HL-60 (cell line): ENCODE measurements around the gene RAB26.
"Not testable (repeated sequence)": the region's sequence is repeated elsewhere in the genome, so short reads cannot be mapped to it uniquely, and the experiment has no call there.

Experiments used
- DNase-seq, 2 experiments: peaks; one replicate each; pipeline ENCODE4 v3.0.0-alpha.2; 2010 to 2020; ENCODE audit warnings: low read depth in 1 of 2, low spot score in 1 of 2
- H3K27ac ChIP-seq: fragments of 250-450 bp; sonication (Bioruptor Pico); replicated peaks from 2 replicates; pipeline ENCODE4 v1.5.1; 2020; ENCODE audit warnings: mild to moderate bottlenecking, moderate library complexity
- H3K27me3 ChIP-seq: fragments of 250-450 bp; sonication (Bioruptor Pico); 2 replicates; pipeline ENCODE4 v1.5.1; 2021; ENCODE audit warnings: mild to moderate bottlenecking, moderate library complexity; ENCODE audit not compliant: insufficient read depth, poor library complexity, severe bottlenecking
- H3K4me3 ChIP-seq: replicated peaks from 2 replicates; pipeline ENCODE4 v1.5.1; 2011; ENCODE audit warnings: mild to moderate bottlenecking, control low read depth, low read length; ENCODE audit not compliant: insufficient read depth
- CTCF ChIP-seq: IDR thresholded peaks from one replicate; pipeline ENCODE4 v1.5.1; 2011; ENCODE audit warnings: low read length, control low read depth, inconsistent platforms; ENCODE audit not compliant: insufficient read depth
- POLR2AphosphoS5 ChIP-seq: IDR thresholded peaks from 2 replicates; pipeline ENCODE4 v1.6.1; 2012; ENCODE audit warnings: low read depth
- SPI1 ChIP-seq: IDR thresholded peaks from 2 replicates; pipeline ENCODE4 v1.6.1; 2012; ENCODE audit warnings: low read depth, mild to moderate bottlenecking, borderline replicate concordance

RAB26 gene

GRCh38 chr16:2126161-2126743, 22.2 kb upstream of the RAB26 start:
- H3K27me3 ChIP-seq, DNase-seq, H3K4me3 ChIP-seq, H3K27ac ChIP-seq: not testable (repeated sequence)

GRCh38 chr16:2126928-2127556, 21.4 kb upstream of the RAB26 start:
- not testable (repeated sequence) for H3K4me3 ChIP-seq, H3K27me3 ChIP-seq, DNase-seq, H3K27ac ChIP-seq

- not testable (repeated sequence) for DNase-seq, H3K27me3 ChIP-seq, H3K4me3 ChIP-seq, H3K27ac ChIP-seq
Measured at GRCh38 chr16:2127630-2128280, 20.7 kb upstream of the RAB26 start.

- not testable (repeated sequence) for DNase-seq, H3K4me3 ChIP-seq, H3K27ac ChIP-seq, H3K27me3 ChIP-seq
Measured at GRCh38 chr16:2129251-2129650, 19.2 kb upstream of the RAB26 start.

GRCh38 chr16:2129890-2130447, 18.5 kb upstream of the RAB26 start:
- H3K27me3 ChIP-seq, H3K27ac ChIP-seq, DNase-seq, H3K4me3 ChIP-seq: not testable (repeated sequence)

- H3K27ac ChIP-seq, DNase-seq, H3K4me3 ChIP-seq, H3K27me3 ChIP-seq: not testable (repeated sequence)
Measured at GRCh38 chr16:2133797-2134196, 14.6 kb upstream of the RAB26 start.

GRCh38 chr16:2135071-2135470, 13.4 kb upstream of the RAB26 start:
- peak overlapping the region; percentile 43 for H3K4me3 ChIP-seq
- not testable (repeated sequence) for H3K27me3 ChIP-seq, DNase-seq, H3K27ac ChIP-seq

- TF ChIP-seq POLR2AphosphoS5: peak; percentile 41; the same call in 1 of the 2 replicates
- Histone ChIP-seq H3K4me3 (peak within 1 kb of the TSS; percentile 43), H3K27ac (peak within 1 kb of the TSS; percentile 52)
- peak; percentile 94 to 95 for DNase-seq
- not testable (repeated sequence) for H3K27me3 ChIP-seq
Measured at GRCh38 chr16:2135770-2136490, 12.5 kb upstream of the RAB26 start, which contains the start of gene PKD1. TSS of gene PKD1 (minus strand) at chr16:2135898. CDS start at chr16:2135689, 209 bp downstream.

- Histone ChIP-seq H3K27me3 (peaks cover 3% of the 10 kb centered on the region), H3K27ac (no peak overlapping the region), H3K4me3 (no peak overlapping the region)
- DNase-seq: peak; percentile 68 to 75
- TF ChIP-seq POLR2AphosphoS5 (no peak), SPI1 (no peak), CTCF (no peak)
Measured at GRCh38 chr16:2142942-2143877, 5.2 kb upstream of the RAB26 start.
